Left ventricle myocardium inferior (tissue), 1 donor: ENCODE results near the gene SPIN1. TPM values are rescaled to one million over a fixed set of nuclear protein-coding genes. Genes with fewer than 3 reads are reported as not detected.

Experiments
- DNase-seq: peaks from one replicate; pipeline ENCODE4 v3.0.0-alpha.2; 2020
- H3K27ac ChIP-seq: fragments of 200-600 bp; replicated peaks from 2 replicates; pipeline ENCODE4 v1.8.0; 2021
- H3K27me3 ChIP-seq: fragments of 200-600 bp; 2 replicates; pipeline ENCODE4 v1.8.0; 2021; ENCODE audit warnings: low read depth
- H3K36me3 ChIP-seq: fragments of 200-600 bp; 2 replicates; pipeline ENCODE4 v1.8.0; 2021
- H3K4me1 ChIP-seq: fragments of 200-600 bp; 2 replicates; pipeline ENCODE4 v1.8.0; 2021
- H3K4me3 ChIP-seq: fragments of 200-600 bp; 2 replicates; pipeline ENCODE4 v1.8.0; 2021; ENCODE audit warnings: mild to moderate bottlenecking, moderate library complexity
- H3K9me3 ChIP-seq: fragments of 200-600 bp; replicated peaks from 2 replicates; pipeline ENCODE4 v1.8.0; 2021
- intact Hi-C: fragments of 100-400 bp; cut with micrococcal nuclease; formaldehyde crosslinking; loops from one replicate; pipeline ENCODE4 v1.11.0; 2022
- total RNA-seq: library from RNA; stranded (reverse); fragmentation: NEBNext Ultra II Directional; extraction: Animal tissue kit (Norgen Biotek cat#: 25700); gene quantifications from one replicate; pipeline ENCODE4 v1.2.1, GENCODE V29; 2021
- TF ChIP-seq, protein P1 (sequence below): fragments of 200-600 bp; IDR thresholded peaks from 2 replicates; pipeline ENCODE4 v1.8.0; 2021; ENCODE audit warnings: antibody characterized with exemption, mild to moderate bottlenecking, borderline replicate concordance
- donor health status: DM: no; HTN: yes; CAD: no; lungs with severe emphysema.

Gene SPIN1
- total RNA-seq, 1 donor from 2014 or later = 55.8 TPM

DNA sequence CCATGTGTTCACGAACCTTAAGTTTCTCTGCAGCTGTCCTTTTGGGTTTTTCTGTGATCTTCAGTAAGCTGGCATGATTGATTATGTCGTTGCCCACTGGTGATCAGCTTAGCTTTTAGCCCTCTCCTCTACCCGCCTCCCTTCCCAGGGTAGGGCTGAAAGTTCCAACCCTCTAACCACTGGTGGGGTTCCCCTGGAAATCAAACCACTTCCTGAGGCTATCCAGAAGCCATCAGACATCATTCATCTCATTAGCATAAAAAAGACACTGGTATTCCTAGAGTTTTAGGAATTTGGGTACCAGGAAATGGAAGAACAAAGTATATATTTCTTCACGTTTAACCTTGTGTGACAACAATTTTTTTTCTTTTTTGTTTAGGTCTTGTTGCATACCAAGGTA lies 29.8 kb downstream of the SPIN1 start:
- Histone ChIP-seq H3K9me3 (peaks cover 42% of the 10 kb centered on the region), H3K27ac (no peak overlapping the region), H3K4me1 (no peaks in the 10 kb centered on the region), H3K4me3 (no peak overlapping the region), H3K36me3 (peaks cover 64% of the 10 kb centered on the region), H3K27me3 (no peaks in the 10 kb centered on the region)
- DNase-seq = no peak
- intact Hi-C loops = no loop called here
- TF ChIP-seq, protein P1, sequence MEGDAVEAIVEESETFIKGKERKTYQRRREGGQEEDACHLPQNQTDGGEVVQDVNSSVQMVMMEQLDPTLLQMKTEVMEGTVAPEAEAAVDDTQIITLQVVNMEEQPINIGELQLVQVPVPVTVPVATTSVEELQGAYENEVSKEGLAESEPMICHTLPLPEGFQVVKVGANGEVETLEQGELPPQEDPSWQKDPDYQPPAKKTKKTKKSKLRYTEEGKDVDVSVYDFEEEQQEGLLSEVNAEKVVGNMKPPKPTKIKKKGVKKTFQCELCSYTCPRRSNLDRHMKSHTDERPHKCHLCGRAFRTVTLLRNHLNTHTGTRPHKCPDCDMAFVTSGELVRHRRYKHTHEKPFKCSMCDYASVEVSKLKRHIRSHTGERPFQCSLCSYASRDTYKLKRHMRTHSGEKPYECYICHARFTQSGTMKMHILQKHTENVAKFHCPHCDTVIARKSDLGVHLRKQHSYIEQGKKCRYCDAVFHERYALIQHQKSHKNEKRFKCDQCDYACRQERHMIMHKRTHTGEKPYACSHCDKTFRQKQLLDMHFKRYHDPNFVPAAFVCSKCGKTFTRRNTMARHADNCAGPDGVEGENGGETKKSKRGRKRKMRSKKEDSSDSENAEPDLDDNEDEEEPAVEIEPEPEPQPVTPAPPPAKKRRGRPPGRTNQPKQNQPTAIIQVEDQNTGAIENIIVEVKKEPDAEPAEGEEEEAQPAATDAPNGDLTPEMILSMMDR = no peak

GRCh38 chr9:88418715-88419540 lies 30.7 kb downstream of the SPIN1 start:
- intact Hi-C loops = no loop called here

GRCh38 chr9:88420227-88420626 lies 32.0 kb downstream of the SPIN1 start:
- Histone ChIP-seq H3K27me3 (no peaks in the 10 kb centered on the region), H3K9me3 (peaks cover 23% of the 10 kb centered on the region), H3K27ac (no peak overlapping the region), H3K4me3 (no peak overlapping the region), H3K36me3 (peaks cover 50% of the 10 kb centered on the region), H3K4me1 (peaks cover 3% of the 10 kb centered on the region)
- TF ChIP-seq, protein P1 = no peak
- intact Hi-C loops = no loop called here
- no peak for DNase-seq

More at GRCh38 chr9:88418715-88419540, 30.7 kb downstream of the SPIN1 start:
- Histone ChIP-seq H3K27ac (no peak overlapping the region), H3K4me1 (no peaks in the 10 kb centered on the region), H3K27me3 (no peaks in the 10 kb centered on the region), H3K9me3 (peaks cover 33% of the 10 kb centered on the region), H3K4me3 (no peak overlapping the region), H3K36me3 (peaks cover 55% of the 10 kb centered on the region)
- TF ChIP-seq, protein P1 = no peak
- DNase-seq = no peak

DNA sequence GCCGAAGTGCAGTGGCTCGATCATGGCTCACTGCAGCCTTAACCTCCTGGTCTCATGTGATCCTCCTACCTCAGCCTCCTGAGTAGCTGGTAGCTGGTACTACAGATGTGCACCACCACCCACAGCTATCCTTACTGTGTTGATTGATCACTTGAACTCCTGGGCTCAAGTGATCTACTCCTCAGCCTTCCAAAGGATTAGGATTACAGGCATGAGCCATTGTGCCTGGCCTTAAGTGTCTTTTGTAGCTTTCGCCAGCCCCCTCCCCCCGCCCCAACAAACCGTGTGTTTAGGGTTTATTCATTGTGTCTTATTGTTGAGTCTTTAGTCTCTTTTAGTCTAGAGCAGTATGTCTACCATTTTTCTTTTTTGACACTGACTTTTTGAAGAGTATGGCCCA lies 33.1 kb downstream of the SPIN1 start:
- peaks cover 8% of the 10 kb centered on the region for H3K4me1 ChIP-seq
- TF ChIP-seq, protein P1 = no peak

GRCh38 chr9:88425538-88425950 lies 37.3 kb downstream of the SPIN1 start:
- peaks cover 12% of the 10 kb centered on the region for H3K36me3 ChIP-seq
- intact Hi-C loops = no loop called here
- no peak overlapping the region for H3K27ac ChIP-seq
- no peak overlapping the region for H3K4me3 ChIP-seq
- H3K4me1 ChIP-seq = peaks cover 8% of the 10 kb centered on the region
- no peak for DNase-seq
- no peaks in the 10 kb centered on the region for H3K27me3 ChIP-seq
- TF ChIP-seq, protein P1 = no peak
- H3K9me3 ChIP-seq = peaks cover 2% of the 10 kb centered on the region

More for the DNA sequence above, 33.1 kb downstream of the SPIN1 start:
- no peak overlapping the region for H3K27ac ChIP-seq
- intact Hi-C loops = no loop called here
- H3K4me3 ChIP-seq = no peak overlapping the region
- H3K27me3 ChIP-seq = no peaks in the 10 kb centered on the region
- DNase-seq = no peak
- peaks cover 48% of the 10 kb centered on the region for H3K36me3 ChIP-seq
- H3K9me3 ChIP-seq = peaks cover 23% of the 10 kb centered on the region
